Measurements from ENCODE around the gene ESR2.

Gene ESR2

DNA sequence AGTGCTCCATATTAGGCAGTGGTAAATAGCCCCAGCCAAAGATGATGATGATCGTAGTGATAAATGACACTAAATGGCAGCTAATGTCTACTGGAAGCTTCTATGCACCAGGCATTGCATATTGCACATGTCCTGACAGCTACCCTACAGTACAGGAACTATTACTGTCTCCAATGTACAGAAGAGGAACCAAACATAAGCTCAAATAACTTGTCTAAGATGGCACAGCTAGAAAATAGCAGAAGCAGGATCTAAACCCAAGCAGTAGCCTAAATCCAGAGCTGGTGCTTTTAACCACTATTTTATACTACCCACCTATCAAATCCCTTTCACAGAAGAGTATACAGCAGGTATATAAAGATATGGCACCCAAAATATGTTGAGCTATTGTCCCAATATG is 28.9 kb downstream of the ESR2 start:
- DNase-seq (ENCODE audit: low read depth): no peak

DNA sequence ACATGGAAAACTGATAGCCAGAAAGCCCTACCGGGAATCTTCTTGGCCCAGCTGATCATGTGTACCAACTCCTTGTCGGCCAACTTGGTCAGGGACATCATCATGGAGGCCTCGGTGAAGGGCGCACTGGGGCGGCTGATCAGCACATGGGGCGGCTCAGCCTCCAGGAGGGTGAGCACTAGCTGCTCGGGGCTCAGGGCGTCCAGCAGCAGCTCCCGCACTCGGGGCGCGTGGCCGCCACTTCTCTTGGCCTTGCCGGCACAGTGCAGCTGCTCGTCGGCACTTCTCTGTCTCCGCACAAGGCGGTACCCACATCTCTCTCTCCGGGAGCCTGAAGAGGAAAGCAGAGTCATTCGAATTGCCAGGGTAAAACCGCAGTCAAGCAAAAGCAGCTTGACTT is 33.8 kb downstream of the ESR2 start:
- DNase-seq (ENCODE audit: low read depth): no peak

DNA sequence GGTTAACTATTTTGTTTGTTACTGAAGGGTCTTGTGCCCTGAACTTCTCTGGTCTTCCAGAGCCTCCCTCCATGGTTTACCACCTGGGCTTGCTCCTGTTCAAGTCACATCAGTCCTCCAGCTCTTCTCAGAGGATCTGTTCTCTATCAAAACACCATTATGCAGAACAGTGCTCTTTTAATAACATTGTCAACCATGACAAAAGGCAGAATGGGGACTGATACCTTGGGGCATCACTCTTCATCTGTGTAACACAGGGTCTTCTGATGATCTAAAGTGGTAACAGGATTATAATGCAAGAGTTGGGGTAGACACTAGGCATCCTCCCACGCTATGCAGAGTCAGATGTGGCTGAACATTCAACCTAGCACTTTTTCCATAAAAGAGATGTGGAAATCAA is 38.4 kb downstream of the ESR2 start:
- no peak for DNase-seq (ENCODE audit: low read depth)

DNA sequence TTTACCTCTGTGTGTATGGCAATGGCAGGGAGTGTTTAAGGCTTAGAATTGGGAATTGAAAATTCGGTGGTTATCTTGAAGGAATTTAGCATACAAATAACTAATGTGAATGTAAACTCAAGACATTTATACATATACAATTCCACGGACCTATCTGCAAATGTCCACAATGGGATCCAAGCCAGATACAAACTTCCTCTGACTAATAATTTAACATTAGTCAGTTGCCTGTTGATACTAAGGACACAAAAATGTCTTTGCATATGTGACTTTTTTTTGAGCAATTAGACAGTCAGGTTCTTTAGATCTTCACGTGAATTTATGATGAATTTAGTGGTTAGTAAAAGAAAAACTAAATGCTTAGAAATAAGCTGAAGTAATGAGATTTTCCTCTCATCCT is 40.5 kb downstream of the ESR2 start:
- DNase-seq (ENCODE audit: low read depth): no peak

DNA sequence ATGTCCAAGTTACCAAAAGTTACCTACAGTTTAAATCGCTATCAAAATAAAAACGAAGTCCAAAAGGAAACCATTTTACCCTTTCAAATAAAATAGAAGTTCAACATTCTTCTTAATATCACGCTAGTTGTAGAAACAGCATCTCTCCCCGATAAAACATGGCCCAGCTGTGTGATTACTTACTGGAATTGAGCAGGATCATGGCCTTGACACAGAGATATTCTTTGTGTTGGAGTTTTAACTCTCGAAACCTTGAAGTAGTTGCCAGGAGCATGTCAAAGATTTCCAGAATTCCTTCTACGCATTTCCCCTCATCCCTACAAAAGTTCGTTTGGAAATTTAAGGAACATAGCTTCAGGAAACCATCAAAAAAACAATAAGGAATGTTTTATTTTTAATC is 44.8 kb downstream of the ESR2 start:
- no peak for DNase-seq (ENCODE audit: low read depth)

DNA sequence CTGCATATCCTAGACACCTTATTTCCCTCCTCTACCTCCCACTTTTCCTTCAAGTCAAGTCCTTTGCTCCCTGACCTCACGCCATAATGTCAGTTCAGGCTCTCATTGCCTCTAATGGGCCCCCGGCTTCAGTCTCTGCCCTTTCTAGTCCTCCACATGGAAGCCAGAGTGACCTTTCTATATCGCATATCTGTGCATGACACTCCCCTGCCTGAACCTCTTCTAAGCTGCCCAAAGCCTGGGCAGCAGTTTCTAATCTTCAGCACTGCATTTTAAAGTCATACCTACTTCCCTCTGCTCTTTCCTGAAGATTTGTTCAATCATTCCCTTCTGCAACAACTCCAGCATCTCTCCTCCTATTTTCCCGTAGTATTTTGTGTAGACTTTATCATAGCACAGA is 45.5 kb downstream of the ESR2 start:
- DNase-seq (ENCODE audit: low read depth): no peak

DNA sequence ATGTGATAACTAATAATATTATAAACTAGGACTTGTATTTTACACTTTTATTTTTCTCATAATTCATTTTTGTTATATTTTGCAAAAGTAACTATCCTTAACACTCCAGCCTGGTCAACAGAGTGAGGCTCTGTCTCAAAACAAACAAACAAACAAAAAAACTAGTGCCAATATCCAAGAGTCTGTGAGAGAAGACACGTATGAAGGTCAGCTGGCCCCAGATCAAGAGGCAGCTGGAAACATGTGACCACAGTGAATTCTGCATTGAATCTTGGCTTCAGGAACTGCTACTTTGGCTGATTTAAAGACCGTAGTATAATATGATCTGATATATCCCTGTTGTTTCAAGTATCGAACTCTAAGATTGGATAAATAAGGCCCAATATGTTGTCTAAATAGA is 47.0 kb downstream of the ESR2 start:
- no peak for DNase-seq (ENCODE audit: low read depth)

DNA sequence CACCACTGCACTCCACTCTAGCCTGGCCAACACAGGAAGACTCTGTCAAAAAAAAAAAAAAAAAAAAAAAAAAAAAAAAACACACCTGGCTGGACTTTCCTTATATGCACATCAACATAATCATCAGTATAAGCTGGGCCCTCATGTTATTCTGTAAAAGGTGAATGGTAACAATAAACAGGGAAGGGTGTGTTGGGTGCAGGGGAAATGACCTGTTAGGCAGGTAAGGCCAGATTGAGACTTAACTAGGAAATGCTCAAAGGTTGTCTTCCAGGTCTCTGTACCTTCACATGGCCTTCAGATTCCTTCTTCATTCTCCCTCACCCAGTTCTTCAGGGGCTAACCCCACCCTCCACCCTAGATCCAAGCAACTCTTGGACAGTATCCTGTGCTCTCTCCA is 47.5 kb downstream of the ESR2 start:
- no peak for DNase-seq (ENCODE audit: low read depth)

DNA sequence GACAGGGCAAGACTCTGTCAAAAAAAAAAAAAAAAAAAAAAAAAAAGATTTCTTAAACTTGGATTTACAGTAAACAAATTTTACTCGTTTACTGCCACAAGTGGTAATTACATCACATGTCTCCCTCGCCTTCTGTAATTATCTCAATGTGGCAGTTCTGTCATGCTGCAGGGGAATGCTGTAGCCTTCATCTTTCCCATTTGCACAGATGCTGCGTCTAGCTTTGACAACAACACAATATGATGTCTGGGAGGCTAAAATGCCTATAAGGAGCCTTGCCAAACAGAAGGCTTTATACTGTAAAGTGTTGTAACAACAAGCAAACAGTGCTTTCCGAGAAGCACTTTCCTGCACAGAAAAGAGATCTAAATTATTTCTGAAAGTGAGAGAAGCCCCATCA is 48.7 kb downstream of the ESR2 start:
- DNase-seq (ENCODE audit: low read depth): no peak

DNA sequence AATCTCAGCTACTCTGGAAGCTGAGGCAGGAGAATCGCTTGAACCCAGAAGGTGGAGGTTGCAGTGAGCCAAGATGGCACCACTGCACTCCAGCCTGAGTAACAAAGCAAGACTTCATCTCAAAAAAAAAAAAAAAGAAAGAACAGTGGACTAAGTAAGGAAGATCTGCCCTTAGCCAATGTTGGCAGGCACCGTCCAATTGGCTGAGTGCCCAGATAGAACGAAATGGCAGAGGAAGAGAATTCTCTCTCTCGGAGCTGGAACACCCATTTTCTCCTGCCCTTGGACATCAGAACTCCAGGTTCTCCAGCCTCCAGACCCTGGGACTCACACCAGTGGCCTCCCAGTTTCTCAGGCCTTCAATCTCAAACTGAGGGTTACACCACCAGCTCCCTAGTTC is 49.9 kb downstream of the ESR2 start:
- DNase-seq (ENCODE audit: low read depth): no peak

DNA sequence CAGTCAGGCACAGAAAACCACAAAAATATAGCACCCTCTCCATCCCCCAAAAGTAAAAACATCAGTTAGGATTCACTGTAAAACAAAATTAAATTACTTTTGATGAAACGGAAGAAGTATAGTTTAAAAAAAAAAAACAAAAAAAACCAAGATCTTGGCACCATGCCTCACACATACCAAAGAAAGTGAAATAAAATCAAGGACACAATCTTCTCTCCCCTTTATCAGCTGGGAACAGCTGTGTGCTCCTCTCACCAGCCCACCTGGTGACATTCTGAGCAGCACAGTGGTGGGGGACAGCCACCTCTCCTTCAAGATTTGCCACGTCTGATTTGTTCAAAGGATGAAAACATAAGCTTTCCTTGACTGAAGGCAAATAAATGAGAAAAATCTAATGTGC is 55.5 kb downstream of the ESR2 start:
- DNase-seq (ENCODE audit: low read depth): no peak

DNA sequence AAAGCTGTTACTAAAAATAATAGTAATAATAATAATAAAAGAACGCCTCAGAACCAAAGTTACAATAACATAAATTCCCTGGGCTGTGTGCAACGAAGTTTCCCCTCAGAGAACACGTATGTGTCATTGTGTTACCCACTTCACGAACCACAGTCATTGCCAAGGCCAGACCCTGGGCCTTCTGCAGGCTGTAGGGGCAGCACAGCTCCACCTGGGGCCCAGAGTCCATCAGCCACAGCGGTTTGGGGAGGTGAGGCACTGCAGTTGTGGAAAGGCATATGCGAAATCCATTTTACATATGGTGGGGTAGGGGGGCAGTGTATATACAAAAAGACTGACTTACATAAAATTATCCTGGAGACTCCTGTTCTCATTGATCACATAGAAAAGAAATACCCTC is 56.1 kb downstream of the ESR2 start:
- no peak for DNase-seq (ENCODE audit: low read depth)

DNA sequence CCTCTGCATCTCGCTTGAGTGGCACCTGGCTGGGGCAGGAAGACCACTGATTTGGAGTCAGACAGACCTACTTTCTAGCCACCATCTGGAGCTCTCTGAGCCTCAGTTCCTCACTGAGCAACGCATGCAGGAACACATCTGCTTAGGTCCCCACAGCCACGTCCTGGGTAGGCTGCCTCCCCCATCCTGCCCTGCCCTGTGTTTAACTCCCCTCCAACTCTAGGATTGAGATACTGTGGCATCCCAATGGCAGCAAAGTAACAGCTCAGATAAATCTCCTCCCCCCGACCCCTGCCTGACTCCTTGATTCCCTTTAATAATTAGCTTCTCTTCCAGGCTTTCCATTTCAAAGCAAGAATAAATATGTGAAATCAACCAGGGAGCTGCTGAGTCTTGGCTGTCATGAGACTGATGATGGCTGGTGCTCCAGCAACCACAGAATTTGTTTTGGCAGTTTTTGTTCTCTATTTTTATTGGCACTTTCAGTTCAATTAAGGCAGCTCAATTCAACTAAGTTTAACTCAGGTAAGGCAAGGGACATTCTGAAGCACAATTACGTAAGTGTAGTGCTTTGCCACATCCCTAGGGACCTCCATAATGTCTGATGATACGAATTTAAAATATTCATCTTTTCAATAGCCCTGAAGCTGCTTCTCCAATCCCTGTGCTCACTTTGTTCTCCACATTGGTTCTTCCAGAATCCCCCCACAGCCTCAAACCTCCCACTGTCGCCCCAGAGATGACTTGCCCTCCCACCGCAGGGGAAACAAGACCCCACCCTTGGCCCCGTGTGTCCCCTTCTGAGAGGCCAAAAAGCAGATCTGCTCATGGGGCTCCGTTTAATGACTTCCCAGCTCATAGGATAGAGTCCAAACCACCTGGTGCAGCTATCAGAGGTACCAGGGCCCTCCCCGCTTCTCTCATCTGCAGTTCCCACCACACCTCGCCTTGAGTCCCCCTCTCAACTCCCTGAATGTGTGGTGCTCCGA is 58.2 kb downstream of the ESR2 start:
- no peak for DNase-seq (ENCODE audit: low read depth)

DNA sequence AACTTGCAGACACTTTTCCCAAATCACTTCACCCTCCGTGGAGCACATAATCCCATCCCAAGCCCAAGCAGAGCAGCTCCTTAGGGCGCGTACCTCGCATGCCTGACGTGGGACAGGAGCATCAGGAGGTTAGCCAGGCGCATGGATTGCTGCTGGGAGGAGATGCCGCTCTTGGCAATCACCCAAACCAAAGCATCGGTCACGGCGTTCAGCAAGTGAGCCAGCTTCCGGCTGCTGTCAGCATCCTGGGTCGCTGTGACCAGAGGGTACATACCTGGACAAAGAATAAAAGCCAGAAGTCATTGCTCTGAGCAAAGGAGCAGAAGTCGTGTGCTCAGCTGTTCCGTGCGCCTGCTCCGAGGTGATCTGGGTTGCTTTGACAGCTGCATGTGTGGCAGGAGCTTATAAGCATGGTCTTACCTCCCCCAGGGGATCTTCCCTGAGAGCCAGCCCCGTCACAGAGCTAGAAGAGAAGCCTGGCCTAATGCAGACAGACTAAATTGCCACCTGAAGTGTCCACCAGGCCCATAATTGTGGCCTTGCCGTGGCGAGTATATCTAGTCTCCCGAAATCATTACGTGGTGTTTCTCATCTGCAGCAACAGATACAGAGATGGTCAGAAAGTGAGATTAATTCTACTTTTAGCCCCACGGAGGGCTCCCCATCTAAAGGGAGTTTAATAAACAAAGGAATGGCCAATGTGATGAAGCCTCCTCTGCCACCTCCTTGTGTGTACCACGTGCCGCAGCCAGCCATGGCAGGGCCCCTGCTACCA is 59.1 kb downstream of the ESR2 start:
- no peak for DNase-seq (ENCODE audit: low read depth)

DNA sequence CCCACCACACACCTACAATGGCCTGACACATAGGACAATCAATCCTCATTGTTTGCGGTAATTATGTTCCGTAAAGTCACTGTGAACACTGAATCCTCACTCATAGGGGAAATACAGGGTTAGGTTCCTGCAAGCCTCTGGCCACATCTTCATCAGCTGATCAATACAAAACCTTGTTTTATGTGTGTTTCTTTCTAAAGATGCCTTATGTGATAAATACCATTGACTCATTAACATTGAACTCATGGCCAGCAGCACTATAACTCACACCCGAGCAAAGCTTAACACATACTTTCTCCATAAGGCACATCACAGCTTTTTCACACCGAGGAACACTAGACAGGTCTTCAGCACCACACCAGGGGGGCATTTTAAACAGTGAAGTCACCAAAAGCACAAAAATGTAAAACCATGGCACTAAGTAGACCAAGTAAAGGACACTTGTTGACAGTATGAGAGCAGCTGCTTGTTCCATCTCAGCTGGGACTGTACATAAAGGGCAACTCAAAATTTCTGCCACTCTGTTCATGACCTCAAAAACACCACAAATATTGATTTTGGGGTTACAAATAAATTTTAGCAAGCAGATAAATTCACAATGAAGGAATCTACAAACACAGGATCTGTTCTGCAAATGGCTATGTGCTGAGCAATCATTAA is 60.5 kb downstream of the ESR2 start:
- no peak for DNase-seq (ENCODE audit: low read depth)

DNA sequence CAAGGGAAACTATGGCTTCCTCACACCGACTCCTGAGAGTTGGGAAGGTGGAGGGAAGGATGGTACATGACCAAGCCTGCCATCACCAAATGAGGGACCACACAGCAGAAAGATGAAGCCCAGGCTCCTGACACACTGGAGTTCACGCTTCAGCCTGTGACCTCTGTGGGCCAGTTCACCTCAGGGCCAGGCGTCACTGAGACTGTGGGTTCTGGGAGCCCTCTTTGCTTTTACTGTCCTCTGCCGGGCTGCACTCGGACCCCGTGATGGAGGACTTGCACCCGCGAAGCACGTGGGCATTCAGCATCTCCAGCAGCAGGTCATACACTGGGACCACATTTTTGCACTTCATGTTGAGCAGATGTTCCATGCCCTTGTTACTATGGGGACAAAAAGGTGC is 61.2 kb downstream of the ESR2 start:
- DNase-seq (ENCODE audit: low read depth): no peak

DNA sequence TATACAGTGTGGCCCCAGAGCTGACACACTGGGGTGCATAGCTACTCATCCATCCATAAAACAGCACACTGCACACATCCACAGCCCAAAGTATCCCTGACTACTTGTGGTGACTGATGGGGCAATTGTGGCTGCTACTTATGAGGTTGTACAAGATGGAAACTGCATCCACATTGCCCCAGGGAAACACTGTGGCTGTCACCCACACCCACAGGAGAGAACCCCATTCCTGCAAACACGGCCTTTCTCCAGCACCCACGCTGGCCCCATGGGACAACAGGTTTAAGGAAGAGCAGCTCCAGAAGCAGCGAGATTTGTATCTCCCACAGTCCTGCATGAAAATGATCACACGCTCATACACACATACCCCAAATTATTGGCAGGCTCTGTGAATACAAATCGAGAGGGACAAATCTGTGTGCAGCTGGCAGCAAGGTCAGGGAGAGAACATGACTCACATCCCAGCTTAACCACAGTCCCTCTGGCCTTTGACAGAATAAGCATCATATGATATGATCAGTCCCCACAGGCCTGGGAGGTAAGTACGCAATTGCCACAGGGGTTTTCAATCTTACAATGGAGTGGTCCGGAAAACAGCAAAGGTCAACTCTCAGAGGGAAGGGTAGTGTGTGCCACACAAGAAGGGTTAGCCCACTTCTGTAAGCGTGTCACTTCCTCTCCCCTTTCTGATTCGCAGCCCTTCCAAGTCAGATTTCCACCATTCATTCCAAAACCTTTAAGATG is 61.9 kb downstream of the ESR2 start:
- no peak for DNase-seq (ENCODE audit: low read depth)

DNA sequence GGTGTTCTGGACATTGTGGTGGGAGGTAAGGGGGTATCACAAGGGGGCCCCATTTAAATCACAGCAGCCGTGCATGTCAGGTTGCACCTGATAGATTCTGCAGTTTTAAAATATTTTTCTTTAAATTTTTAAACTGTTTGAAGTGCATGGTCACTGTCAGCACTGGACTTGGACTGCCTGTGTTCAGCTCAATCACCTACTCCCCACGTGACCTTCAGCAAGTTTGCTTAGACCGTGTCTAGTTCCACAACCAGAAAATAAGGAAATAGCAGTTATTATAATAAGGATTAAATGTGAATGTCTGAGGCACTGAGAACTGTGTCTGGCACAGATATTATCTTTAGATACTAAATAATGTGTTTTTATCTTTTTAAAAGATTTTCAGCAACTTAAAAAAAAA is 64.7 kb downstream of the ESR2 start:
- no peak for DNase-seq (ENCODE audit: low read depth)

DNA sequence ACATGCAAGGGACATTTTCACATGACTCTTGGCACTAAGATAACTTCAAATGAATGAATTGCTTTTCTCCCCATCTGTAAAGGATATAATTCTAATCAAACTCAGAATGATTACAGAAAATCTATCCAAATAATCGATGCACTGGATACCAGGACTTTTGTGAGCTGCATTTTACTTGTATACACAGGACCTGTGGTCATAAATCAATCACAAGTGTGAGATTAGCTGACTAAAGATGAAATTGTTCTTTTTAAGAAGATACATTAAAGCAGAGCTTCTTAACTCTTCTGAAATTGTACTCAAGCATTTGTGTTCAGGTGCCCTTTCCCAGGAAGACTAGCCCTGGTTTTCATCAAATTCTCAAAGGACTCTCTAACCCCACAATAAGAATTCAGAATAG is 66.3 kb downstream of the ESR2 start:
- no peak for DNase-seq (ENCODE audit: low read depth)

DNA sequence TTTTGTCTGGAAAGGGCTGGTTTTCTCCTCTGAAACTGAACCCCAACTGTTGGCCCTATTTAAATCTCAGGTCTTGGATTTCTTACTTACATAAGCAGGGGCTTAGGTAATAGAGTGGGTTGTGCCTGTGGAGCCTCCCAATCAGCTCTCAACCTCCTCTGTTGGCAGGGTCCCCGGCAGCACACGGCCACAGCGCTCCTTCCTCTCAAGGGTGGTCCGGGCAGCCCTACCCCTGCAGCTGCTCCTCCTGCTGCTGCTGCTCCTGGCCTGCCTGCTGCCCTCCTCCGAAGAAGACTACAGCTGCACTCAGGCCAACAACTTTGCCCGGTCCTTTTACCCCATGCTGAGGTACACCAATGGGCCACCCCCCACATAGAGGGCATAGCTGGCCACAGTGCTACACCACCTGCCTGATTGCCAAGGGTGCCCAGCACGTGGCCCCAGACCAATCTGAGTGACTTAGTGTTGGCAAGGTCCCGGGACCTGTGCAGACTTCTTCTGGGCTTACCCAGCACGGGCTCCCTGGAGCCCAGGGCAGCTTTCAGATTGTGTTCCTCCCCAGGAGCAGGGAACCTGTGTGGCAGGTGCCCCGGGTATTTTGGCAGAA is 68.9 kb downstream of the ESR2 start:
- no peak for DNase-seq (ENCODE audit: low read depth)

DNA sequence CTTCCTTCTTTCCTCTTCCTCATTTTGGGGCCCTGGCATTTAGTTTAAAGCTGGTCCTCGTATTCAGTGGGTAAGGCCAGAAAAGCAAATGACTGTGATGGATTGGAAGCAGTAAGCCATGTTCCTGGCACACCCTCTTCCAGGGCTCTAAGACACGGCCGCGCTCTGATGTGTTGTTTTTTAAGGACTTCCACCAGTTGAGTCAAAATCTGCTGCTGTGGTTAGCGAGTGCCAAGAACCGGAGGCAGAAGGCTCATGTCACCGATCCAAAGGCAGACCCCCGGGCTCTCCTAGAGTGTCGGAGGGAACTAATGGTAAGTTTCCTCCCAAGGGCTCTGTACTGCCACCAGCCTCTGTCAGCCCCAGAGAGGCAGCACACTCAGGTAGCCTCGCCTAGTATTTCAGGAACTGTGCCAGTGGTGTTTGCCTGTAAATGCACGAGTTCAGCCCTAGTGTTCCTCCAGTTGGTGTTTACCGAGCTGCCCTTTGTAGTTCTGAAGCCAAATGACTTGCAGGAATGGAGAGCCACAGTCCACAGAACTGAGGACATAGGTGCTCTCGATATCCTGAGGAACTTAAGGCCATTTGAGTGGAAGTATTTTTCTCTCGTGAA is 72.7 kb downstream of the ESR2 start:
- DNase-seq (ENCODE audit: low read depth): no peak
